NK-92 (cell line): ENCODE data around the gene PABPC3.

Source experiments
- DNase-seq: peaks from one replicate; lab custom pipeline; 2025; ENCODE audit not compliant: unreplicated experiment; lab: John Stamatoyannopoulos, UW

The PABPC3 gene

GRCh38 chr13:25110956-25111584, 15.1 kb downstream of the PABPC3 start:
- no peak for DNase-seq

- DNase-seq = no peak
Observed at GRCh38 chr13:25111585-25111956, 15.6 kb downstream of the PABPC3 start.

- DNase-seq = no peak
Observed at GRCh38 chr13:25112695-25113255, 16.8 kb downstream of the PABPC3 start.

- DNase-seq = no peak
Observed at GRCh38 chr13:25114220-25114619, 18.3 kb downstream of the PABPC3 start.

- no peak for DNase-seq
Observed at GRCh38 chr13:25116044-25116443, 20.1 kb downstream of the PABPC3 start.

GRCh38 chr13:25117312-25117711, 21.4 kb downstream of the PABPC3 start:
- no peak for DNase-seq

GRCh38 chr13:25118378-25118905, 22.5 kb downstream of the PABPC3 start:
- no peak for DNase-seq

GRCh38 chr13:25130944-25131343, 35.0 kb downstream of the PABPC3 start:
- no peak for DNase-seq

- DNase-seq = no peak
Observed at GRCh38 chr13:25131881-25132420, 36.0 kb downstream of the PABPC3 start.

GRCh38 chr13:25132751-25133390, 36.9 kb downstream of the PABPC3 start:
- no peak for DNase-seq

GRCh38 chr13:25135896-25136295, 40.0 kb downstream of the PABPC3 start:
- DNase-seq = no peak

- no peak for DNase-seq
Observed at GRCh38 chr13:25136880-25137787, 41.2 kb downstream of the PABPC3 start.

- no peak for DNase-seq
Observed at GRCh38 chr13:25137788-25138115, 41.8 kb downstream of the PABPC3 start.

GRCh38 chr13:25141042-25141441, 45.1 kb downstream of the PABPC3 start:
- DNase-seq = no peak

GRCh38 chr13:25143706-25144105, 47.8 kb downstream of the PABPC3 start:
- DNase-seq = no peak

- DNase-seq = no peak
Observed at GRCh38 chr13:25147638-25148401, 51.9 kb downstream of the PABPC3 start.

GRCh38 chr13:25148402-25148771, 52.5 kb downstream of the PABPC3 start:
- DNase-seq = no peak
